PC-3 (cell line): ENCODE data around the gene TRIM40.

Experiments
- CTCF ChIP-seq: fragments of 300-600 bp; sonication (generic); conservative IDR thresholded peaks from 2 replicates; pipeline ENCODE4 v1.5.1; 2017; ENCODE audit warnings: antibody characterized with exemption, low read depth, mild to moderate bottlenecking, low read length
- EZH2phosphoT487 ChIP-seq: fragments of 300-600 bp; sonication (generic); IDR thresholded peaks from 2 replicates; pipeline ENCODE4 v1.6.1; 2018; ENCODE audit warnings: mild to moderate bottlenecking, antibody characterized with exemption, low read length, borderline replicate concordance

- no peak for TF ChIP-seq CTCF
- TF ChIP-seq EZH2phosphoT487: no peak
Measured at GRCh38 chr6:30157999-30158398, 22.1 kb downstream of the TRIM40 start.
